GM19328 (cell line): Measurements from ENCODE around the gene LCORL.
"Not testable (repeated sequence)": the region's sequence is repeated elsewhere in the genome, so short reads cannot be mapped to it uniquely, and the experiment has no call there.

ENCODE experiments used
- ATAC-seq: cut with Tn5 transposase; IDR thresholded peaks from one replicate; pipeline ENCODE4 v1.9.1; 2021; ENCODE audit warnings: mild to moderate bottlenecking, moderate library complexity; ENCODE audit not compliant: unreplicated experiment

LCORL gene

GRCh38 chr4:17861906-17862305, 159.6 kb downstream of the LCORL start:
- ATAC-seq: not testable (repeated sequence)

- ATAC-seq: no peak
Observed at GRCh38 chr4:17859793-17860406, 161.7 kb downstream of the LCORL start.

GRCh38 chr4:17854036-17854435, 167.5 kb downstream of the LCORL start:
- ATAC-seq: no peak

- no peak for ATAC-seq
Observed at GRCh38 chr4:17851959-17852358, 169.6 kb downstream of the LCORL start.

GRCh38 chr4:17850295-17850694, 171.3 kb downstream of the LCORL start:
- not testable (repeated sequence) for ATAC-seq

GRCh38 chr4:17846266-17846665, 175.3 kb downstream of the LCORL start:
- ATAC-seq: no peak

GRCh38 chr4:17823871-17824669, 197.5 kb downstream of the LCORL start:
- no peak for ATAC-seq

GRCh38 chr4:17817027-17817426, 204.5 kb downstream of the LCORL start:
- no peak for ATAC-seq

- ATAC-seq: no peak
Observed at GRCh38 chr4:17816142-17816541, 205.4 kb downstream of the LCORL start.

- ATAC-seq: no peak
Observed at GRCh38 chr4:17814140-17814539, 207.4 kb downstream of the LCORL start.

- no peak for ATAC-seq
Observed at GRCh38 chr4:17812801-17813200, 208.8 kb downstream of the LCORL start.

GRCh38 chr4:17812125-17812524, 209.4 kb downstream of the LCORL start:
- no peak for ATAC-seq

- peak; percentile 26 for ATAC-seq
Observed at GRCh38 chr4:17811078-17811603, 210.4 kb downstream of the LCORL start.

- ATAC-seq: peak; percentile 84
Observed at GRCh38 chr4:17810260-17811077, 211.1 kb downstream of the LCORL start, which contains the start of the genes DCAF16 and NCAPG. TSS of gene DCAF16 (minus strand) at chr4:17810757. CDS start at chr4:17804141, 6,616 bp downstream. TSS of gene NCAPG (plus strand) at chr4:17810979. CDS start at chr4:17811078, 99 bp downstream.

- no peak for ATAC-seq
Observed at GRCh38 chr4:17809667-17810066, 211.9 kb downstream of the LCORL start.

GRCh38 chr4:17807446-17807845, 214.1 kb downstream of the LCORL start:
- no peak for ATAC-seq

- no peak for ATAC-seq
Observed at GRCh38 chr4:17805580-17806155, 215.9 kb downstream of the LCORL start.

GRCh38 chr4:17797808-17798207, 223.7 kb downstream of the LCORL start:
- ATAC-seq: no peak

GRCh38 chr4:17794730-17795129, 226.8 kb downstream of the LCORL start:
- ATAC-seq: no peak
